ENCODE results near the gene MVK. TPM values are rescaled to one million over a fixed set of nuclear protein-coding genes. Genes with fewer than 3 reads are reported as not detected.

MVK gene
- total RNA-seq, 4 donors from 2014 or later: 7.1 to 12.0 (median 9.9) TPM

DNA sequence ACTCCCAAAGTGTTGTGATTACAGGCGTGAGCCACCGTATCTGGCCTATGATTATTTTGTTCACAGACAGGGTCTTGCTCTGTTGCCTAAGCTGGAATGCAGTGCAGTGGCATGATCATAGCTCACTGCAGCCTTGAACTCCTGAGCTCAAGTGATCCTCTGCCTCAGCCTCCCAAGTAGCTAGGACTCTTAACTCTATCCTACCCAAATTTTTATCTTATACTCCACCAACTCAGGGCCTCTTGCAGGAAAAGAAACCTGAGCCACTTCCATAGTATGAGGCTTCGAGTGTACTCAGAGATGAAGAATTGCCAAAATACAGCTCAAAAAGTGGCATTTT is 1.1 kb upstream of the MVK start:
- TF ChIP-seq, protein P1, sequence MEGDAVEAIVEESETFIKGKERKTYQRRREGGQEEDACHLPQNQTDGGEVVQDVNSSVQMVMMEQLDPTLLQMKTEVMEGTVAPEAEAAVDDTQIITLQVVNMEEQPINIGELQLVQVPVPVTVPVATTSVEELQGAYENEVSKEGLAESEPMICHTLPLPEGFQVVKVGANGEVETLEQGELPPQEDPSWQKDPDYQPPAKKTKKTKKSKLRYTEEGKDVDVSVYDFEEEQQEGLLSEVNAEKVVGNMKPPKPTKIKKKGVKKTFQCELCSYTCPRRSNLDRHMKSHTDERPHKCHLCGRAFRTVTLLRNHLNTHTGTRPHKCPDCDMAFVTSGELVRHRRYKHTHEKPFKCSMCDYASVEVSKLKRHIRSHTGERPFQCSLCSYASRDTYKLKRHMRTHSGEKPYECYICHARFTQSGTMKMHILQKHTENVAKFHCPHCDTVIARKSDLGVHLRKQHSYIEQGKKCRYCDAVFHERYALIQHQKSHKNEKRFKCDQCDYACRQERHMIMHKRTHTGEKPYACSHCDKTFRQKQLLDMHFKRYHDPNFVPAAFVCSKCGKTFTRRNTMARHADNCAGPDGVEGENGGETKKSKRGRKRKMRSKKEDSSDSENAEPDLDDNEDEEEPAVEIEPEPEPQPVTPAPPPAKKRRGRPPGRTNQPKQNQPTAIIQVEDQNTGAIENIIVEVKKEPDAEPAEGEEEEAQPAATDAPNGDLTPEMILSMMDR (IDR thresholded peaks at IDR 0.05): no peak
- ATAC-seq (ENCODE audit: low FRiP score) (no peak), DNase-seq (ENCODE audit: low spot score) (no peak)

DNA sequence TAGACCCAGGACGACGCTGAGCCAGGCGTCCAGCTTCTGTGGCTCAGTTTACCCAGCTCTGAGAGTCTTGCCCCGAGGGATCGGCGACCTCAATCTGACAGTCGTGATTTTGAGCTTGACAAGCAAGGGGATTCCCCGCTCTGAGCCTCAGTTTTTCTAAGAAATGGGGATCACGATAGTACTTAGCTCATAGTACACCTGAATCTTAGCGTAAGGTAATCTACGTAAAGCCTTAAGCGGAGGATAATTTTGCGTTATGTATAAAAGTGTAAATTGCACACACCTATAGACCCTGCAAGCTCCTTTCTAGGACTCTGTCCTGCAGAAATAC is 285 bp downstream of the MVK start:
- no peak for DNase-seq (ENCODE audit: low spot score)
- TF ChIP-seq, protein P1 (IDR thresholded peaks at IDR 0.05): no peak
- no peak for ATAC-seq (ENCODE audit: low FRiP score)

DNA sequence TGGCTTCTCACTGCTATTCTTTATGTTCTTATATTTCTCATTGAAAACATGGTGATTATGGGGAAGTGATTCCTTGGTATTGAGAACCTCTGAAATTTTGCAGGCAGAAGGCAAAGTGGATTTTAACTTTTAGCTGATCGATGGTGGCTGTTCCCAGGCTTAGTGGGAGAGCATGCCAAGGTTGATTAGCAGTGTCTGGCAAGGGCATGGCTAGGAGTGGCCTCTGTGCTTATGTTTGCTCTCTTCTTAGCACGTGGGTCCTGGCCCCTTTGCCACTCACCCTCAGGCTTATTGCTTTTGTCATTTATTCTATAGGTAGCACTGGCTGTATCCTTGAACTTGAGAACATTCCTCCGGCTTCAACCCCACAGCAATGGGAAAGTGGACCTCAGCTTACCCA is 2.1 kb downstream of the MVK start:
- TF ChIP-seq, protein P1 (IDR thresholded peaks at IDR 0.05): no peak
- ATAC-seq (ENCODE audit: low FRiP score) (no peak), DNase-seq (ENCODE audit: low spot score) (no peak)

DNA sequence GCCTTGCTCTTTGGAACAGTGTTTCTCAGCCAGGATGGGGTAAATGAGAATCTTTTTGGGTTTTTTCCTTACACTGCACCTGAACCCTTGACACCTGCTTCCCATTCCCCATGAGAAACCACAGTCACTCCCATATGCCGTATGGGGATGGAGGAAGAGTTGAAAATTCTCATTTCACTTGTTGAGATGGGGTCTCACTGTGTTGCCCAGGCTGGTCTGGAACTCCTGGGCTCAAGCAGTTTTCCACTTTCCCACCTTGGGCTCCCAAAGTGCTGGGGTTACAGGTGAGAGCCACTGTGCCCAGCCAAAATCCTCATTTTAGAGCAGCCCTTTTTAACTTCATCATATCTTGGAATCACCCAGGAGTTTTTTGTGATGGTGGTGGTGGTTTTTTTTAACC is 3.7 kb downstream of the MVK start:
- TF ChIP-seq, protein P1 (IDR thresholded peaks at IDR 0.05): no peak
- DNase-seq (ENCODE audit: low spot score) (no peak), ATAC-seq (ENCODE audit: low FRiP score) (no peak)

DNA sequence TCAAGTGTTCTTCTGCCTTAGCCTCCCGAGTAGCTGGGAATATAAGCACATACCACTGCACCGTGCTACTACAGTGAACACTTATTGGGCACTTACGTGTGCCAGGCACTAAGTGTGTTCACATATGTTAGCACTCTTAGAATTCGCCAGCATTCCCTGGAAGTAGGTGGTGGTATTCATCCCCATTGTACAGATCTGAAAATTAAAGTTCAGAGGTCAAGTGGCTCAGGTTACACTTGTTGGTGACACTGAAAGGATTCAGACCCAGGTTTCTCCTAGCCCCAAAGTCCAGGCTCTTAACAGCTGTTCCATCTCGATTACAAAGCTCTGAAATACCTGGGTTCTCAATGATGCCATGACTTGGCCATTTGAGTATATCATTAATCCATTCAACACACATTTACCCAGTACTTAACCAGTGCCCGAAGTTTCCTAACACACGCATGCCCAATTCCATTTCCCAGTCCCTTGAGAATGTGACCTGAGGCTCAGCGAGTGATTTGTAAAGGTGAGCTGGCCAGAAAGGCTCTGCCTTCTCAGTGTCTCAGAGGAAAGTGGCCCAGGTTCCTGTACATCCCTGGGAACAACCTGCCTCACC is 4.8 kb downstream of the MVK start:
- DNase-seq (ENCODE audit: low spot score): no peak
- TF ChIP-seq, protein P1 (IDR thresholded peaks at IDR 0.05): no peak
- ATAC-seq (ENCODE audit: low FRiP score): no peak

DNA sequence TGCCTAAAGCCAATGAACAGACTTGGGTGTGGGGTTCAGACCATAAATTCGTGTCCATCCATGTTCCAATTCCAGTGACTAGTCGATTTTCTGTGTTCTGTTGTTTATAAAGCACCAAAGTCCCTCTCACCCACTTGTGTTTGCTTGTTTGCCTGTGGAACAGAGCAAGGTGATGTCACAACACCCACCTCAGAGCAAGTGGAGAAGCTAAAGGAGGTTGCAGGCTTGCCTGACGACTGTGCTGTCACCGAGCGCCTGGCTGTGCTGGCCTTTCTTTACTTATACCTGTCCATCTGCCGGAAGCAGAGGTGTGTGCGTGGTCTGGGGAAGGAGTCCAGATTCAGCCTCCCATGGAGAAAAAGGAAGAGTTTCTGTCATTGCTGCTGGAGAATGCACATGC is 6.0 kb downstream of the MVK start:
- ATAC-seq (ENCODE audit: low FRiP score) (no peak), DNase-seq (ENCODE audit: low spot score) (no peak)
- TF ChIP-seq, protein P1 (IDR thresholded peaks at IDR 0.05): no peak

DNA sequence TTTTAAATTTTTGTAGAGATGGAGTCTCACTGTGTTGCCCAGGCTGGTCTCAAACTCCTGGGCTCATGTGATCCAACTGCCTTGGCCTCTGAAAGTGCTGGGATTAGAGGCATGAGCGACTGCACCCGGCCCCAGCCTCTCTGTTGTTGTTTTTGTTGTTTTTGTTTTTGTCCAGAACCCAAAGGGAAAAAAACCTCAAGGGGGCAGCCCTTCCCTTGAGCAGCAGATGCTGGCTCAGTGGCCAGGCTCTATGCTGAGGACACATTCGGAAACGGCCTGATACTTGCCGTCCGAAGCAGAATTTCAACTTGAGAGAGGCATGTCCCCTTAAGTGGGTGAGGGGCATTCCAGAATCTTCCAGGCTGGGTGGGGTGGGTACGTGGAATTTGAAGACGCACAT is 6.7 kb downstream of the MVK start:
- TF ChIP-seq, protein P1 (IDR thresholded peaks at IDR 0.05): no peak
- no peak for DNase-seq (ENCODE audit: low spot score)
- ATAC-seq (ENCODE audit: low FRiP score): no peak
